Measurements from ENCODE around the gene MEMO1. TPM values are rescaled to one million over a fixed set of nuclear protein-coding genes. Genes with fewer than 3 reads are reported as not detected.

The MEMO1 gene
- polyA plus RNA-seq, 1 of the 3 experiments (the other 2 are of a cell fraction): 54.3 TPM

- Histone ChIP-seq H3K9me3 (0 out of 2 replicates have a peak, but pooled peaks cover 8% of the 10 kb centered on the region), H3K36me3 (replicated peaks in 1 of 2; ENCODE audit: control insufficient read depth in 1 of 2, insufficient read depth in 2 of 2, low read length in 1 of 2) (peaks cover 25 to 51% of the 10 kb centered on the region in 2 experiments), H3K9me2 (no peaks in the 10 kb centered on the region), H2AFZ (ENCODE audit: low read depth) (no peak overlapping the region), H3K4me3 (ENCODE audit: low read depth in 2 of 2, low read length in 1 of 2) (no peak overlapping the region), H3K27me3 (ENCODE audit: insufficient read depth) (no peaks in the 10 kb centered on the region), H4K20me1 (ENCODE audit: insufficient read depth) (no peaks in the 10 kb centered on the region), H3K27ac (ENCODE audit: low read depth in 2 of 2, low read length in 1 of 2) (no peak overlapping the region), H3K9ac (no peak overlapping the region), H3F3A (replicated peaks; ENCODE audit: insufficient read depth) (no peaks in the 10 kb centered on the region), H3K4me1 (ENCODE audit: control insufficient read depth in 1 of 2, insufficient read depth in 2 of 2, low read depth in 1 of 2, low read length in 1 of 2) (peaks cover 0 to 13% of the 10 kb centered on the region in 2 experiments; a peak in 2 of 4 replicates), H3K79me2 (ENCODE audit: insufficient read depth) (peaks cover 12% of the 10 kb centered on the region), H3K4me2 (no peak overlapping the region)
- WGBS (ENCODE audit: low lambda C conversion rate): 97% methylated on average over 1 of the region's 1 CpG
- no peak for DNase-seq
- ChIA-PET CTCF (interaction anchor here (0.9 to 1.8 kb wide), 3 partner anchors 16 to 56 kb away, joined by 3 to 5 read pairs (median 4); no protein-coding TSS in a partner anchor), POLR2A (no interaction called here)
- no peak for TF ChIP-seq FOXJ3 (CRISPR knock-in tag; IDR thresholded peaks at IDR 0.05)
- TF ChIP-seq POLR2AphosphoS5 (IDR thresholded peaks at IDR 0.05; ENCODE audit: low read depth, low read length): no peak
- TF ChIP-seq FOXM1 (IDR thresholded peaks at IDR 0.05; ENCODE audit: low read depth): no peak
- TF ChIP-seq MXI1 (IDR thresholded peaks at IDR 0.05; ENCODE audit: low read depth, low read length): no peak
- TF ChIP-seq USF1 (IDR thresholded peaks at IDR 0.05; ENCODE audit: borderline replicate concordance, low read depth): no peak
- TF ChIP-seq SIN3A (IDR thresholded peaks at IDR 0.05; ENCODE audit: borderline replicate concordance, low read depth, low read length): no peak
- no peak for TF ChIP-seq IRF3 (IDR thresholded peaks at IDR 0.05; ENCODE audit: low read depth, low read length)
- TF ChIP-seq YY1 (IDR thresholded peaks at IDR 0.05; ENCODE audit: low read depth): no peak
- TF ChIP-seq JUND (IDR thresholded peaks at IDR 0.05): no peak
- no peak for TF ChIP-seq ELF1 (IDR thresholded peaks at IDR 0.05)
- no peak for TF ChIP-seq TEAD4 (IDR thresholded peaks at IDR 0.05; ENCODE audit: borderline replicate concordance, insufficient read depth)
- TF ChIP-seq CTCF (IDR thresholded peaks at IDR 0.05): no peak
- TF ChIP-seq MAX (IDR thresholded peaks at IDR 0.05; ENCODE audit: low read depth): no peak
- TF ChIP-seq GATA2 (CRISPR knock-in tag; IDR thresholded peaks at IDR 0.05): no peak
- TF ChIP-seq CHD2 (IDR thresholded peaks at IDR 0.05; ENCODE audit: low read length, partially characterized antibody): no peak
- no peak for TF ChIP-seq GABPA (IDR thresholded peaks at IDR 0.05; ENCODE audit: low read depth)
- TF ChIP-seq REST (IDR thresholded peaks at IDR 0.05; ENCODE audit: low read depth, low read length): no peak
- TF ChIP-seq USF2 (IDR thresholded peaks at IDR 0.05; ENCODE audit: borderline replicate concordance, low read depth, low read length): no peak
- no peak for TF ChIP-seq EZH2phosphoT487 (IDR thresholded peaks at IDR 0.05; ENCODE audit: borderline replicate concordance, low read depth)
- no peak for TF ChIP-seq FOSL2 (IDR thresholded peaks at IDR 0.05; ENCODE audit: borderline replicate concordance, low read depth)
These were observed 117.7 kb downstream of the MEMO1 start for GRCh38 chr2:31893094-31893493.
